HFF-Myc (cell line): ENCODE results near the gene CALCOCO1.
"Not testable (repeated sequence)": the region's sequence is repeated elsewhere in the genome, so short reads cannot be mapped to it uniquely, and the experiment has no call there.

ENCODE experiments used
- DNase-seq: peaks from one replicate; pipeline ENCODE4 v3.0.0-alpha.2; 2011; ENCODE audit warnings: low read depth; ENCODE audit errors: extremely low read depth
- H3K4me3 ChIP-seq: replicated peaks from 2 replicates; pipeline ENCODE4 v1.5.1; 2011; ENCODE audit warnings: low read depth, mild to moderate bottlenecking, control low read depth, low read length
- CTCF ChIP-seq: IDR thresholded peaks from 2 replicates; pipeline ENCODE4 v1.5.1; 2012; ENCODE audit warnings: mild to moderate bottlenecking, low read depth, low read length, control low read depth; ENCODE audit errors: missing control alignments

CALCOCO1 gene

GRCh38 chr12:53694756-53695151, 32.5 kb downstream of the CALCOCO1 start:
- TF ChIP-seq CTCF = no peak
- no peak for DNase-seq
- no peak overlapping the region for H3K4me3 ChIP-seq

- H3K4me3 ChIP-seq = no peak overlapping the region
- TF ChIP-seq CTCF = no peak
- DNase-seq = no peak
These were observed 39.1 kb downstream of the CALCOCO1 start for GRCh38 chr12:53688134-53688533.

- no peak for DNase-seq
- no peak for TF ChIP-seq CTCF
- H3K4me3 ChIP-seq = no peak overlapping the region
These were observed 40.8 kb downstream of the CALCOCO1 start for GRCh38 chr12:53686436-53686835.

- H3K4me3 ChIP-seq = no peak overlapping the region
- DNase-seq = no peak
- TF ChIP-seq CTCF = no peak
These were observed 42.5 kb downstream of the CALCOCO1 start for GRCh38 chr12:53684654-53685220.

GRCh38 chr12:53683983-53684382, 43.3 kb downstream of the CALCOCO1 start:
- no peak for DNase-seq
- TF ChIP-seq CTCF = no peak
- H3K4me3 ChIP-seq = no peak overlapping the region

GRCh38 chr12:53683494-53683893, 43.8 kb downstream of the CALCOCO1 start:
- no peak overlapping the region for H3K4me3 ChIP-seq
- DNase-seq = no peak
- no peak for TF ChIP-seq CTCF

GRCh38 chr12:53680061-53680460, 47.2 kb downstream of the CALCOCO1 start:
- H3K4me3 ChIP-seq, DNase-seq: not testable (repeated sequence)
